Neural progenitor cell (in vitro differentiated cells): ENCODE measurements around the gene BCL7A. TPM values are rescaled to one million over a fixed set of nuclear protein-coding genes. Genes with fewer than 3 reads are reported as not detected.

Experiments
- DNase-seq: peaks from one replicate; pipeline ENCODE4 v3.0.0-alpha.2; 2016; ENCODE audit warnings: low spot score
- H2AFZ ChIP-seq: fragments of 200-600 bp; sonication (generic); replicated peaks from 2 replicates; pipeline ENCODE4 v1.6.1; 2016; ENCODE audit warnings: antibody characterized with exemption
- H3F3A ChIP-seq: fragments of 200-600 bp; sonication (generic); 2 replicates; pipeline ENCODE4 v1.6.1; 2016; ENCODE audit warnings: antibody characterized with exemption, low read depth
- H3K27ac ChIP-seq: fragments of 200-600 bp; sonication (generic); 2 replicates; pipeline ENCODE4 v1.5.1; 2016; ENCODE audit warnings: mild to moderate bottlenecking
- H3K27me3 ChIP-seq: fragments of 200-600 bp; sonication (generic); 2 replicates; pipeline ENCODE4 v1.6.1; 2016; ENCODE audit warnings: mild to moderate bottlenecking, moderate library complexity
- H3K36me3 ChIP-seq: fragments of 200-600 bp; sonication (generic); 2 replicates; pipeline ENCODE4 v1.5.1; 2016
- H3K4me1 ChIP-seq: fragments of 200-600 bp; sonication (generic); 2 replicates; pipeline ENCODE4 v1.6.1; 2016; ENCODE audit warnings: mixed run types
- H3K4me2 ChIP-seq: fragments of 200-600 bp; sonication (generic); 2 replicates; pipeline ENCODE4 v1.6.1; 2016
- H3K4me3 ChIP-seq: fragments of 200-600 bp; sonication (generic); 2 replicates; pipeline ENCODE4 v1.5.1; 2016
- H3K79me2 ChIP-seq: fragments of 200-600 bp; sonication (generic); 2 replicates; pipeline ENCODE4 v1.6.1; 2016; ENCODE audit warnings: low read depth
- H3K9ac ChIP-seq: fragments of 200-600 bp; sonication (generic); 2 replicates; pipeline ENCODE4 v1.6.1; 2016
- H3K9me3 ChIP-seq: fragments of 200-600 bp; sonication (generic); 2 replicates; pipeline ENCODE4 v1.5.1; 2016; ENCODE audit warnings: low read depth
- H4K20me1 ChIP-seq: fragments of 200-600 bp; sonication (generic); 2 replicates; pipeline ENCODE4 v1.6.1; 2016; ENCODE audit warnings: low read depth
- H3K27ac Mint-ChIP-seq: 3 replicates; pipeline ENCODE4 v1.8.0; 2021; ENCODE audit warnings: mixed read lengths
- H3K27me3 Mint-ChIP-seq: 2 replicates; pipeline ENCODE4 v1.8.0; 2022; ENCODE audit warnings: low read depth, mild to moderate bottlenecking, inconsistent platforms, moderate library complexity, mixed read lengths; ENCODE audit not compliant: insufficient read depth
- H3K36me3 Mint-ChIP-seq: 3 replicates; pipeline ENCODE4 v1.8.0; 2021; ENCODE audit warnings: mixed read lengths
- H3K4me1 Mint-ChIP-seq: 3 replicates; pipeline ENCODE4 v1.8.0; 2021; ENCODE audit warnings: mixed read lengths
- H3K4me3 Mint-ChIP-seq: 3 replicates; pipeline ENCODE4 v1.8.0; 2021; ENCODE audit warnings: mild to moderate bottlenecking, moderate library complexity, mixed read lengths
- H3K9me3 Mint-ChIP-seq: 3 replicates; pipeline ENCODE4 v1.8.0; 2020; ENCODE audit warnings: mixed read lengths
- CTCF ChIP-seq: fragments of 200-600 bp; sonication (generic); IDR thresholded peaks from 2 replicates; pipeline ENCODE4 v1.5.1; 2017; ENCODE audit warnings: antibody characterized with exemption, mild to moderate bottlenecking
- EZH2 ChIP-seq: fragments of 200-600 bp; sonication (generic); IDR thresholded peaks from 2 replicates; pipeline ENCODE4 v1.6.1; 2017; ENCODE audit warnings: antibody characterized with exemption, mild to moderate bottlenecking, moderate library complexity
- EZH2phosphoT487 ChIP-seq: fragments of 200-600 bp; sonication (generic); IDR thresholded peaks from 2 replicates; pipeline ENCODE4 v1.6.1; 2017; ENCODE audit warnings: antibody characterized with exemption
- total RNA-seq: library from RNA; depleted of rRNA; stranded (reverse); fragments of >200 nt; gene quantifications from 2 replicates; pipeline ENCODE4 v1.2.3, GENCODE V29; 2015; ENCODE audit warnings: low replicate concordance

Gene BCL7A
- 22.1 and 41.3 TPM in 2 replicates for total RNA-seq

GRCh38 chr12:122021822-122022392 is at the start of gene BCL7A:
Gene BCL7A, plus strand, starts transcription at chr12:122021884. Its CDS starts 208 bp downstream, at chr12:122022092.
- H3K4me3 Mint-ChIP-seq, result peak within 1 kb of the TSS; percentile 97
- Histone ChIP-seq H3K4me2 (peak within 1 kb of the TSS; percentile 100), H3K4me1 (peaks cover 17% of the 10 kb centered on the region), H3K27ac (no peak within 1 kb of the TSS), H3K4me3 (peak within 1 kb of the TSS; percentile 96), H3F3A (peaks cover 10% of the 10 kb centered on the region), H3K79me2 (peaks cover 57% of the 10 kb centered on the region), H3K36me3 (no peaks in the 10 kb centered on the region), H3K9me3 (no peaks in the 10 kb centered on the region), H3K27me3 (peaks cover 16% of the 10 kb centered on the region), H2AFZ (peak within 1 kb of the TSS; percentile 75), H4K20me1 (peaks cover 39% of the 10 kb centered on the region), H3K9ac (peak within 1 kb of the TSS; percentile 72)
- peaks cover 8% of the 10 kb centered on the region for H3K36me3 Mint-ChIP-seq
- peaks cover 19% of the 10 kb centered on the region for H3K27me3 Mint-ChIP-seq
- peak; percentile 88 for DNase-seq
- peaks cover 30% of the 10 kb centered on the region for H3K9me3 Mint-ChIP-seq
- peaks cover 15% of the 10 kb centered on the region for H3K4me1 Mint-ChIP-seq
- peak within 1 kb of the TSS; percentile 87 for H3K27ac Mint-ChIP-seq
- TF ChIP-seq EZH2phosphoT487, result no peak
- TF ChIP-seq CTCF, result no peak
- no peak for TF ChIP-seq EZH2

GRCh38 chr12:121974026-121974985 is 47.4 kb upstream of the BCL7A start:
- H3K9me3 Mint-ChIP-seq, result peaks cover 16% of the 10 kb centered on the region
- H3K4me2 ChIP-seq, result no peak overlapping the region
- H3K4me3 Mint-ChIP-seq, result no peak overlapping the region
- no peak for TF ChIP-seq EZH2
- no peak for TF ChIP-seq EZH2phosphoT487
- no peak for TF ChIP-seq CTCF
- H2AFZ ChIP-seq, result no peak overlapping the region
- no peak for DNase-seq
- H3K36me3 ChIP-seq, result no peaks in the 10 kb centered on the region
- no peak overlapping the region for H3K27ac ChIP-seq
- H3K9me3 ChIP-seq, result no peaks in the 10 kb centered on the region
- H3K36me3 Mint-ChIP-seq, result peaks cover 5% of the 10 kb centered on the region
- no peaks in the 10 kb centered on the region for H3K79me2 ChIP-seq
- no peaks in the 10 kb centered on the region for H4K20me1 ChIP-seq
- peaks cover 16% of the 10 kb centered on the region for H3K4me1 Mint-ChIP-seq
- peaks cover 10% of the 10 kb centered on the region for H3K27me3 Mint-ChIP-seq
- no peak overlapping the region for H3K9ac ChIP-seq
- H3K27me3 ChIP-seq, result no peaks in the 10 kb centered on the region
- H3F3A ChIP-seq, result peaks cover 5% of the 10 kb centered on the region
- no peak overlapping the region for H3K27ac Mint-ChIP-seq
- H3K4me1 ChIP-seq, result peaks cover 13% of the 10 kb centered on the region
- H3K4me3 ChIP-seq, result no peak overlapping the region

GRCh38 chr12:121975021-121975420 is 46.7 kb upstream of the BCL7A start:
- peak; percentile 30 for DNase-seq
- Mint-ChIP-seq H3K27ac (peak overlapping the region; percentile 7), H3K4me3 (peak overlapping the region; percentile 13), H3K36me3 (peaks cover 5% of the 10 kb centered on the region), H3K4me1 (peaks cover 16% of the 10 kb centered on the region), H3K27me3 (peaks cover 10% of the 10 kb centered on the region), H3K9me3 (peaks cover 16% of the 10 kb centered on the region)
- Histone ChIP-seq H4K20me1 (no peaks in the 10 kb centered on the region), H3F3A (peaks cover 5% of the 10 kb centered on the region), H3K27ac (no peak overlapping the region), H2AFZ (no peak overlapping the region), H3K9me3 (no peaks in the 10 kb centered on the region), H3K4me3 (no peak overlapping the region), H3K36me3 (no peaks in the 10 kb centered on the region), H3K4me2 (peak overlapping the region; percentile 38), H3K9ac (no peak overlapping the region), H3K27me3 (no peaks in the 10 kb centered on the region), H3K4me1 (peaks cover 13% of the 10 kb centered on the region), H3K79me2 (no peaks in the 10 kb centered on the region)
- TF ChIP-seq EZH2phosphoT487 (no peak), CTCF (no peak), EZH2 (no peak)
